ENCODE measurements around the gene CHRD.

Gene CHRD

DNA sequence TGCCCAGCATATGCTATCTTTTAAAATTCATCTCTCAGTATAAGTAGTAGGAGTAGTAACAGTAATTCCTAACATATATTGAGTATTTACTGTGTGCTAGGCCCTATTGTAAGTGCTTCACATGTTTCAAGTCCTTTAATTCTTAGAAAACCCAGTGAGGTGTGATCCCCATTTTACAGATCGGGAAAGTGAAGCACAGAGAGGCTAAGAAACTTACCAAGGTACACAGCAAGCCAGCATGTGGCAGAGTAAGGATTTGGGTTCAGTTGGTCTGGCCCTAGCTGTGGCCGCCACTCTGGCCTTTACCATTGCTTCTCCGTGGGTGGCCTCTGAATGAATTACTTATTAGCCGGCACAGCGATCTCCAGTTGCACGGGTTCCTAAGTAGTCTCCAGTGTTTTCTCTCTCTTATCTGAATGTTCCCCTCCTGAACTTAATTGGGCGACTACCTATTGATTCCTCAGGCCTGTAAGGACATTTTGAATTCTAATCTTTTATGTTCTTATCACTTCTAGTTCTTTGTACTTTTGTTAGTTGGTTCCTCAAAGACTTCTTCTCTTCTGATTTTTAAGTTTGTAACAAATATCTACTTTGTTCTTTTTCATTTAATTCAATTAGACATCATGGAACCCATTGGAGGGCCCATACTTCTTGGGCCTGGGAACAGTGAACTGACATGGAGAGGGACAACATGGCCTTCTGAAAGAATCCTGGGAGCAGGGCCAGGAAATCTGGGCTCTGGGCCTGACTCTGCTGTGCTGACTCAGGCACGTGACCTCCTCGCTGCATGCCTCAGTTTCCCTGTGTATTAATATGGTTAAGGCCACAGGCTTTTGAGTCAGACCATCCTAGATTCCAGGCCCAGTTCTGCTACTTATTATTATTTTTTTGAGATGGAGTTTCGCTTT, 30.0 kb upstream of the CHRD start:
- H3K4me1 ChIP-seq (ENCODE audit: insufficient read depth, low read length) = peaks cover 4% of the 10 kb centered on the region
- no peak overlapping the region for H3K27ac ChIP-seq (ENCODE audit: low read length)
- no peak overlapping the region for H3K9ac ChIP-seq (ENCODE audit: low read depth, low read length)
- H3K9me3 ChIP-seq (ENCODE audit: insufficient read depth, low read depth, low read length) = no peaks in the 10 kb centered on the region
- no peaks in the 10 kb centered on the region for H3K27me3 ChIP-seq (ENCODE audit: insufficient read depth, low read length)
- H3K4me3 ChIP-seq (ENCODE audit: low read length) = no peak overlapping the region
- H3K36me3 ChIP-seq (ENCODE audit: insufficient read depth, low read depth, low read length) = peaks cover 46% of the 10 kb centered on the region

GRCh38 chr3:184350618-184351017, 29.2 kb upstream of the CHRD start:
- Histone ChIP-seq H3K36me3 (ENCODE audit: insufficient read depth, low read depth, low read length) (peaks cover 54% of the 10 kb centered on the region), H3K4me1 (ENCODE audit: insufficient read depth, low read length) (no peaks in the 10 kb centered on the region; the same call in none of the 2 replicates), H3K9me3 (ENCODE audit: insufficient read depth, low read depth, low read length) (no peaks in the 10 kb centered on the region), H3K9ac (ENCODE audit: low read depth, low read length) (no peak overlapping the region), H3K27me3 (ENCODE audit: insufficient read depth, low read length) (no peaks in the 10 kb centered on the region), H3K27ac (ENCODE audit: low read length) (no peak overlapping the region), H3K4me3 (ENCODE audit: low read length) (no peak overlapping the region)

DNA sequence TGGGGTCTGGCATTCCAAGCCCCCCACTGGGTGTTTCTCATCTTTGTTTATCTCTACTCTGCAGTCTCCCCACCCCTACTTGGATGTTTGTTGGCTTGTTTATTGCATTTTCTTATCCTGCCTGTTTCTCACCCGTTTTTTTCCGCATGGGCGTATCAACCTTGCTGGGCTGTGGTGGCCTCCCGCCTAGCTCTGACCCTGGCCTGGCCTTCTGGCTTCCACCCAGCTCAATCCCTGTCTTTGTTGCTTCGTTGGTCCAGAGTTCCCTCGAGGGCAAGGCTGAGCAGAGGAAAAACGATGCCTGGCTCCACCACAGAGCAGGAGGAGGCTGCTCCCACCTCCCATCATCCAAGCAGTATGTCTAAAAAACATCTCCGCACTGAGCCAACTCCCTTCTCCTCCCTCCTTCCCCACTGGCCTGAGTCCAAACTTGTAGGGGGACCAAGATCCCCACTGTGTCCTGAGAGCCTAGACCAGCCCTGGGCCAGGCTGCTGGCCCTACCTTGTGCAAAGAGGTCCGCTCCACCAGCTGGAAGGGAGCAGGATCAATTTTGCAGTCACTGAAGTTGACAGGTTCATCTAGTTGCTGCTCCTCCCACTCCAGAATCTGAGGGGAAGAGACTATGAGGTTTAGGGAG, 28.2 kb upstream of the CHRD start:
- Histone ChIP-seq H3K36me3 (ENCODE audit: insufficient read depth, low read depth, low read length) (peaks cover 59% of the 10 kb centered on the region), H3K4me3 (ENCODE audit: low read length) (no peak overlapping the region), H3K27ac (ENCODE audit: low read length) (no peak overlapping the region), H3K9me3 (ENCODE audit: insufficient read depth, low read depth, low read length) (no peaks in the 10 kb centered on the region), H3K4me1 (ENCODE audit: insufficient read depth, low read length) (no peaks in the 10 kb centered on the region; the same call in 1 of the 2 replicates), H3K27me3 (ENCODE audit: insufficient read depth, low read length) (no peaks in the 10 kb centered on the region), H3K9ac (ENCODE audit: low read depth, low read length) (no peak overlapping the region)

DNA sequence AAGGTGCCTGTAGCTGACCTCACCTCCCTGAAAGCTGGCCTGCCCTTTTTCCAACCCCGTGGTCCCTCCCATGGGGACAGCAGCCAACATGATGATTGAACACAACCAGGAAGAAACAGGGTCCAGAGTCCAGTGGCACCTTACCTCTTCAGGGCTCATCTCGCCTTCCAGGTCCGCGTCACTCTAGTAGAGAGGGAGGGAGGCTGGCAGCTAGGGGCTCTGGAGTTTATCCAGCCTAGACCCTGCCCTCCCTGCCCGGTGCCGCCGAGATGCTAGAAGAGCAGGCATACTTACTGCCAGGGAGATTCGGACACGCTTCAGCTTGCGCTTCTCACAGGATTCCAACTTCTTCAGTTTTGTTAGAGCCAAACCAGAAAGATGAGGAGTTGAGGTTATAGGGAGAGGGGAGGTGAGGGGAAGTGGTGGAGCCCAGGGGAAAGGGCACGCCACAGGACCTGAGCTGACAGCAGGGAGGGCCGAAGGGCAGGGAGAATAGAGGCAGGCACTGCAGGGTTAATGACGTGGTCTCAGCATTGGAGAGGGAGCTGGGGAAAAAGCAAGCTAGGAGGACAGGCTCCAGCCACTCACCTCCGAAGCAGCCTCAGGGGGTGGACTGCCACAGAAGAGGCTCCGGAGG, 27.6 kb upstream of the CHRD start:
- H3K4me1 ChIP-seq (ENCODE audit: insufficient read depth, low read length) = no peaks in the 10 kb centered on the region; the same call in 1 of the 2 replicates
- H3K9me3 ChIP-seq (ENCODE audit: insufficient read depth, low read depth, low read length) = no peaks in the 10 kb centered on the region
- no peak overlapping the region for H3K9ac ChIP-seq (ENCODE audit: low read depth, low read length)
- H3K36me3 ChIP-seq (ENCODE audit: insufficient read depth, low read depth, low read length) = peaks cover 60% of the 10 kb centered on the region
- no peaks in the 10 kb centered on the region for H3K27me3 ChIP-seq (ENCODE audit: insufficient read depth, low read length)
- no peak overlapping the region for H3K4me3 ChIP-seq (ENCODE audit: low read length)
- H3K27ac ChIP-seq (ENCODE audit: low read length) = no peak overlapping the region

- no peak overlapping the region for H3K9ac ChIP-seq (ENCODE audit: low read depth, low read length)
- no peaks in the 10 kb centered on the region for H3K9me3 ChIP-seq (ENCODE audit: insufficient read depth, low read depth, low read length)
- H3K27ac ChIP-seq (ENCODE audit: low read length) = no peak overlapping the region
- H3K4me3 ChIP-seq (ENCODE audit: low read length) = no peak overlapping the region
- H3K36me3 ChIP-seq (ENCODE audit: insufficient read depth, low read depth, low read length) = peaks cover 62% of the 10 kb centered on the region
- no peaks in the 10 kb centered on the region; the same call in 1 of the 2 replicates for H3K4me1 ChIP-seq (ENCODE audit: insufficient read depth, low read length)
- H3K27me3 ChIP-seq (ENCODE audit: insufficient read depth, low read length) = no peaks in the 10 kb centered on the region
Observed at GRCh38 chr3:184352897-184353545, 26.8 kb upstream of the CHRD start.

DNA sequence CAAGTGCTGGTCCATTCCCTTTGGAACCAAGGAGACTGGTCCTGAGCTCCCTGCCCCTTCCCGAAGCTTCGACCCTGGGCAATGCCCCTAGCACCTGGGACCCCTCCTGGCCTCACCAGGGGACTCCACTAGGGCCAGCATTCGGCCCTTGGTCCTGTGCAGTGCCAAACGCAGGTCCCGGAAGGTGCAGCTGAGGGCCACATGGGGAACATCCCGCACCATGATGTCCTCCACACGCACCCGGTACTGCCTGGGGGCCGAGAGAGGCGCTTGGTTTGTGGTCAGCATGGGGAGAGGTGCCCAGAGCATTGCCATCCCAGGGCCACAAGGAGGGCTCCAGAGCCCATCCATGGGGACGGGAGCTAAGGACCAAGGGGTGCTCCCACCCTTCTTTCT, 26.3 kb upstream of the CHRD start:
- Histone ChIP-seq H3K27ac (ENCODE audit: low read length) (no peak overlapping the region), H3K4me1 (ENCODE audit: insufficient read depth, low read length) (no peaks in the 10 kb centered on the region; the same call in 1 of the 2 replicates)

GRCh38 chr3:184354121-184354728, 25.6 kb upstream of the CHRD start:
- no peaks in the 10 kb centered on the region for H3K27me3 ChIP-seq (ENCODE audit: insufficient read depth, low read length)
- no peak overlapping the region for H3K27ac ChIP-seq (ENCODE audit: low read length)
- no peak overlapping the region for H3K9ac ChIP-seq (ENCODE audit: low read depth, low read length)
- H3K9me3 ChIP-seq (ENCODE audit: insufficient read depth, low read depth, low read length) = no peaks in the 10 kb centered on the region
- peaks cover 70% of the 10 kb centered on the region for H3K36me3 ChIP-seq (ENCODE audit: insufficient read depth, low read depth, low read length)
- H3K4me1 ChIP-seq (ENCODE audit: insufficient read depth, low read length) = no peaks in the 10 kb centered on the region; the same call in 1 of the 2 replicates
- H3K4me3 ChIP-seq (ENCODE audit: low read length) = no peak overlapping the region

More for the DNA sequence above, 26.3 kb upstream of the CHRD start:
- H3K9ac ChIP-seq (ENCODE audit: low read depth, low read length) = no peak overlapping the region
- no peaks in the 10 kb centered on the region for H3K27me3 ChIP-seq (ENCODE audit: insufficient read depth, low read length)
- no peaks in the 10 kb centered on the region for H3K9me3 ChIP-seq (ENCODE audit: insufficient read depth, low read depth, low read length)
- H3K36me3 ChIP-seq (ENCODE audit: insufficient read depth, low read depth, low read length) = peaks cover 68% of the 10 kb centered on the region
- H3K4me3 ChIP-seq (ENCODE audit: low read length) = no peak overlapping the region

DNA sequence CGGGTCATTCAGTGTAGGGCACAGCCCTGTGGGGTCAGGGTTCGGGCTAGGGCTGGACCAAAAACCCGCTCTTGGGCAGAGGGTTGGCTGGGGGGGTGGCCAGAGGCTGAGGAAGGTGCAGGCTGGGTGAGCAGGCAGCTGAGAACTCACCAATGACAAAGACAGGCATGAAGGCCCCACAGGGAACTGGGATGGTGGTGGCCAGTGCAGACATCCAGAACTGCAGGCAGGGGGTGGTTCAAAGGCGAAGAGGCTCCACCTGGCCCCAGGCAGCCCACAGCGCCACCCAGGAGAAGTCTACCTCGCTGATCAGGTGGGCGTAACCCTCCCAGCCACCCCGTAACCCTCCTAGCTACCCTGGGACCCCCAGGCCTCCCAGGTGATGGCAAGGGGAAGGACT, 25.1 kb upstream of the CHRD start:
- Histone ChIP-seq H3K9ac (ENCODE audit: low read depth, low read length) (no peak overlapping the region), H3K4me1 (ENCODE audit: insufficient read depth, low read length) (no peaks in the 10 kb centered on the region; the same call in 1 of the 2 replicates), H3K36me3 (ENCODE audit: insufficient read depth, low read depth, low read length) (peaks cover 70% of the 10 kb centered on the region), H3K4me3 (ENCODE audit: low read length) (no peak overlapping the region), H3K27me3 (ENCODE audit: insufficient read depth, low read length) (no peaks in the 10 kb centered on the region), H3K9me3 (ENCODE audit: insufficient read depth, low read depth, low read length) (no peaks in the 10 kb centered on the region), H3K27ac (ENCODE audit: low read length) (no peak overlapping the region)

DNA sequence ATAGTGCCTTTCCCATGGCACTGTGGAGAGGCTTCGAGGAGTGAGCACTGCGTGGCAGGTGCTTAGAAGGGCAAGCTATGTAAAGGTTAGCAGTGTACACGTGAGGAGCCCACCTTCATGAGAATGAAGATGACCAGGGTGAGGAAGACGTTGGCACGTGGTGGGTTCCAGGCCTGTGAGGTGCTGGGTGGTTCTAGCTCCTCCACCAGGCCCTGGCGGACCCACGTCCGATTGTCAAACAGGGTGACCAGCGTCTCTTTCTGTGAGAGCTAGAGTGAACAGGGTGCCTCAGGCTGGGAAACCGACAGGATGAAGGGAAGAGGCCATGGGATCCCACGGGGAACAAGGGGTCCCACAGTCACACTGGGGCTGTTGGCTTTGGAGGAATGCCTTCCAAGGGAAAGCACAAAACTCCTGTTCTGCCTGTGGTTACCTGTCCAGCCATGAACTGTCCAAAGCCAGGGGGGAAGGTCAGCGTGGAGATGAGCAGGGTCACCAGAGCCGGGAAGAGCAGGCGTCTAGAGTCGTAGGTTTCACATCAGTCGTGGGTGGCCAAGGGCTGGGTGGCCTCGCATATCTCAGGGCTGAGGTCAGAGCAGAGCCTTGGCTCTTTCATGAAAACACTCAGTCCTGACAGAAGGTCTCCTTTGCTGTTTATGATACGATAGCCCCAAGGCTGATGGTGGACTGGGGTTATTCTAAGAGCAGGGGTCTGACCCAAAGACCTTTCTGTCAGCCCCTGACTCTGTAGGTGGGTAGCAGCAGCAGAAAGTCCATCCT, 24.4 kb upstream of the CHRD start:
- Histone ChIP-seq H3K9ac (ENCODE audit: low read depth, low read length) (no peak overlapping the region), H3K9me3 (ENCODE audit: insufficient read depth, low read depth, low read length) (no peaks in the 10 kb centered on the region), H3K27me3 (ENCODE audit: insufficient read depth, low read length) (peaks cover 4% of the 10 kb centered on the region), H3K4me3 (ENCODE audit: low read length) (no peak overlapping the region), H3K27ac (ENCODE audit: low read length) (no peak overlapping the region), H3K36me3 (ENCODE audit: insufficient read depth, low read depth, low read length) (peaks cover 70% of the 10 kb centered on the region), H3K4me1 (ENCODE audit: insufficient read depth, low read length) (peaks cover 4% of the 10 kb centered on the region)

- H3K9me3 ChIP-seq (ENCODE audit: insufficient read depth, low read depth, low read length) = no peaks in the 10 kb centered on the region
- no peak overlapping the region for H3K27ac ChIP-seq (ENCODE audit: low read length)
- peaks cover 13% of the 10 kb centered on the region for H3K27me3 ChIP-seq (ENCODE audit: insufficient read depth, low read length)
- peaks cover 9% of the 10 kb centered on the region for H3K4me1 ChIP-seq (ENCODE audit: insufficient read depth, low read length)
- no peak overlapping the region for H3K9ac ChIP-seq (ENCODE audit: low read depth, low read length)
- no peak overlapping the region for H3K4me3 ChIP-seq (ENCODE audit: low read length)
- H3K36me3 ChIP-seq (ENCODE audit: insufficient read depth, low read depth, low read length) = peaks cover 53% of the 10 kb centered on the region
Observed at GRCh38 chr3:184357248-184358123, 22.4 kb upstream of the CHRD start.
